WTC11 (cell line): ENCODE data around the gene RIC8B. TPM values are rescaled to one million over a fixed set of nuclear protein-coding genes. Genes with fewer than 3 reads are reported as not detected.

Experiments used
- ATAC-seq: fragments of 200-7000 bp; cut with Tn5 transposase; 2 replicates; pipeline ENCODE4 v1.10.0; 2021; ENCODE audit warnings: mild to moderate bottlenecking, moderate library complexity
- CTCF ChIA-PET: fragments of 300-600 bp; sonication (Branson Sonifier 250); formaldehyde crosslinking; loops from one replicate; lab custom pipeline; 2021; ENCODE audit warnings: antibody characterized with exemption; lab: Charles Lee
- POLR2A ChIA-PET: fragments of 350-600 bp; sonication (Branson Sonifier 250); formaldehyde crosslinking; loops from one replicate; lab custom pipeline; 2021; ENCODE audit warnings: antibody characterized with exemption; lab: Charles Lee
- DNase-seq: peaks from one replicate; pipeline ENCODE4 v3.0.0; 2021; ENCODE audit warnings: low spot score
- H3K27ac Mint-ChIP-seq: 2 replicates; pipeline ENCODE4 v1.8.0; 2021; ENCODE audit warnings: mixed read lengths
- H3K27me3 Mint-ChIP-seq: 2 replicates; pipeline ENCODE4 v1.8.0; 2021; ENCODE audit warnings: low read depth, mild to moderate bottlenecking, moderate library complexity, mixed read lengths
- H3K36me3 Mint-ChIP-seq: 2 replicates; pipeline ENCODE4 v1.8.0; 2021; ENCODE audit warnings: mixed read lengths
- H3K4me1 Mint-ChIP-seq: 2 replicates; pipeline ENCODE4 v1.8.0; 2022; ENCODE audit warnings: mixed read lengths
- H3K4me3 Mint-ChIP-seq: 2 replicates; pipeline ENCODE4 v1.8.0; 2021; ENCODE audit warnings: mild to moderate bottlenecking, moderate library complexity, mixed read lengths
- H3K9me3 Mint-ChIP-seq: 2 replicates; pipeline ENCODE4 v1.8.0; 2021; ENCODE audit warnings: mixed read lengths
- CREM ChIP-seq: sonication (generic); formaldehyde crosslinking; IDR thresholded peaks from 2 replicates; pipeline ENCODE4 v1.8.1; 2022; ENCODE audit warnings: mild to moderate bottlenecking, missing genetic modification reagents, moderate library complexity
- ESRRA ChIP-seq: sonication (generic); formaldehyde crosslinking; IDR thresholded peaks from 2 replicates; pipeline ENCODE4 v1.8.1; 2022; ENCODE audit warnings: mild to moderate bottlenecking, missing genetic modification reagents, borderline replicate concordance
- KAT7 ChIP-seq: sonication (generic); formaldehyde crosslinking; IDR thresholded peaks from 2 replicates; pipeline ENCODE4 v1.8.1; 2023; ENCODE audit warnings: missing genetic modification reagents, mild to moderate bottlenecking, borderline replicate concordance
- MXD4 ChIP-seq: fragments of 250-450 bp; sonication (Bioruptor Pico); IDR thresholded peaks from 2 replicates; pipeline ENCODE4 v1.8.0; 2021; ENCODE audit warnings: mild to moderate bottlenecking, moderate library complexity, borderline replicate concordance
- NFYB ChIP-seq: sonication (generic); formaldehyde crosslinking; conservative IDR thresholded peaks from 2 replicates; pipeline ENCODE4 v1.8.0; 2022; ENCODE audit warnings: low read depth, missing genetic modification reagents
- PRRX2 ChIP-seq: fragments of 250-450 bp; sonication (Bioruptor Pico); IDR thresholded peaks from 2 replicates; pipeline ENCODE4 v1.8.0; 2021; ENCODE audit warnings: mild to moderate bottlenecking
- RELA ChIP-seq: sonication (generic); formaldehyde crosslinking; IDR thresholded peaks from 2 replicates; pipeline ENCODE4 v1.8.1; 2022; ENCODE audit warnings: missing genetic modification reagents, mild to moderate bottlenecking, borderline replicate concordance
- SMAD3 ChIP-seq: sonication (generic); formaldehyde crosslinking; IDR thresholded peaks from 2 replicates; pipeline ENCODE4 v1.8.0; 2022; ENCODE audit warnings: missing genetic modification reagents, mild to moderate bottlenecking, borderline replicate concordance
- SOX15 ChIP-seq: fragments of 250-450 bp; sonication (Bioruptor Pico); IDR thresholded peaks from 2 replicates; pipeline ENCODE4 v1.9.0; 2021; ENCODE audit warnings: mild to moderate bottlenecking
- total RNA-seq: library from RNA; stranded (reverse); gene quantifications from 3 replicates; pipeline ENCODE4 v1.2.3, GENCODE V29; 2021
- TF ChIP-seq, protein P1 (sequence below): fragments of 200-600 bp; IDR thresholded peaks from 2 replicates; pipeline ENCODE4 v1.8.0; 2022; ENCODE audit warnings: antibody characterized with exemption
- TF ChIP-seq, protein P2 (sequence below): fragments of 250-450 bp; sonication (Bioruptor Pico); conservative IDR thresholded peaks from 2 replicates; pipeline ENCODE4 v1.9.0; 2021; ENCODE audit warnings: mild to moderate bottlenecking
- TF ChIP-seq, protein P3 (sequence below): fragments of 250-450 bp; sonication (Bioruptor Pico); IDR thresholded peaks from 2 replicates; pipeline ENCODE4 v1.9.0; 2021; ENCODE audit warnings: mild to moderate bottlenecking, borderline replicate concordance
- TF ChIP-seq, protein P4 (sequence below): fragments of 250-450 bp; sonication (Bioruptor Pico); IDR thresholded peaks from 2 replicates; pipeline ENCODE4 v1.9.0; 2021; ENCODE audit warnings: mild to moderate bottlenecking

Gene RIC8B
- total RNA-seq, 1 experiment from 2014 or later, result 20.2 TPM

DNA sequence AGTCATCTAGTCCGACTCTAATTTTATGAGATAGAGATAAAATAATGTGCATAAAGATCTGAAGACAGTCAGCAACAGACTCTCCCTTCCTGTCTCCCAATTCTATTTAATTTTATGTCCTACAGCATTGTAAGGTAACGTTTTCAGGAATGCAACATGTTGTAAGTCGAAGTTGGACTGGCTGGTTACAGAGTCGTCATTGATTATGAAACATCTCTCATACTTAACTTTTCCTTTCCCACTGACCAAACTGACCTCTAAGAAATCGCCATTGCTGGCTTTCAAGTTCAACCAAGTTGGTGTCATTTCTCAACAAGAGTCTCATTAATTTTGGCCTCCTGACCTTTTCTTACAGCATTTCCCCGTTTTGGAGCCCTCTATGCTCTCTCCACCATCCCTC, 4.9 kb upstream of the RIC8B start:
- CTCF ChIA-PET, result no interaction called here
- no peaks in the 10 kb centered on the region for H3K27me3 Mint-ChIP-seq
- peak overlapping the region; percentile 60 for H3K4me3 Mint-ChIP-seq
- no peaks in the 10 kb centered on the region; the same call in 1 of the 2 replicates for H3K9me3 Mint-ChIP-seq
- no peak for DNase-seq
- ATAC-seq, result no peak
- no peak for TF ChIP-seq SMAD3 (CRISPR knock-in tag)
- H3K36me3 Mint-ChIP-seq, result no peaks in the 10 kb centered on the region; the same call in 1 of the 2 replicates
- H3K27ac Mint-ChIP-seq, result peak overlapping the region; percentile 94
- peaks cover 66% of the 10 kb centered on the region for H3K4me1 Mint-ChIP-seq
- POLR2A ChIA-PET, result no interaction called here

GRCh38 chr12:106771425-106771824, 3.1 kb upstream of the RIC8B start:
- TF ChIP-seq, protein P1, sequence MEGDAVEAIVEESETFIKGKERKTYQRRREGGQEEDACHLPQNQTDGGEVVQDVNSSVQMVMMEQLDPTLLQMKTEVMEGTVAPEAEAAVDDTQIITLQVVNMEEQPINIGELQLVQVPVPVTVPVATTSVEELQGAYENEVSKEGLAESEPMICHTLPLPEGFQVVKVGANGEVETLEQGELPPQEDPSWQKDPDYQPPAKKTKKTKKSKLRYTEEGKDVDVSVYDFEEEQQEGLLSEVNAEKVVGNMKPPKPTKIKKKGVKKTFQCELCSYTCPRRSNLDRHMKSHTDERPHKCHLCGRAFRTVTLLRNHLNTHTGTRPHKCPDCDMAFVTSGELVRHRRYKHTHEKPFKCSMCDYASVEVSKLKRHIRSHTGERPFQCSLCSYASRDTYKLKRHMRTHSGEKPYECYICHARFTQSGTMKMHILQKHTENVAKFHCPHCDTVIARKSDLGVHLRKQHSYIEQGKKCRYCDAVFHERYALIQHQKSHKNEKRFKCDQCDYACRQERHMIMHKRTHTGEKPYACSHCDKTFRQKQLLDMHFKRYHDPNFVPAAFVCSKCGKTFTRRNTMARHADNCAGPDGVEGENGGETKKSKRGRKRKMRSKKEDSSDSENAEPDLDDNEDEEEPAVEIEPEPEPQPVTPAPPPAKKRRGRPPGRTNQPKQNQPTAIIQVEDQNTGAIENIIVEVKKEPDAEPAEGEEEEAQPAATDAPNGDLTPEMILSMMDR, result no peak
- TF ChIP-seq ESRRA (CRISPR knock-in tag), result no peak
- TF ChIP-seq SMAD3 (CRISPR knock-in tag), result no peak
- TF ChIP-seq KAT7 (CRISPR knock-in tag), result no peak
- TF ChIP-seq CREM, result no peak
- no peak for TF ChIP-seq MXD4 (CRISPR knock-in tag)
- TF ChIP-seq, protein P2, sequence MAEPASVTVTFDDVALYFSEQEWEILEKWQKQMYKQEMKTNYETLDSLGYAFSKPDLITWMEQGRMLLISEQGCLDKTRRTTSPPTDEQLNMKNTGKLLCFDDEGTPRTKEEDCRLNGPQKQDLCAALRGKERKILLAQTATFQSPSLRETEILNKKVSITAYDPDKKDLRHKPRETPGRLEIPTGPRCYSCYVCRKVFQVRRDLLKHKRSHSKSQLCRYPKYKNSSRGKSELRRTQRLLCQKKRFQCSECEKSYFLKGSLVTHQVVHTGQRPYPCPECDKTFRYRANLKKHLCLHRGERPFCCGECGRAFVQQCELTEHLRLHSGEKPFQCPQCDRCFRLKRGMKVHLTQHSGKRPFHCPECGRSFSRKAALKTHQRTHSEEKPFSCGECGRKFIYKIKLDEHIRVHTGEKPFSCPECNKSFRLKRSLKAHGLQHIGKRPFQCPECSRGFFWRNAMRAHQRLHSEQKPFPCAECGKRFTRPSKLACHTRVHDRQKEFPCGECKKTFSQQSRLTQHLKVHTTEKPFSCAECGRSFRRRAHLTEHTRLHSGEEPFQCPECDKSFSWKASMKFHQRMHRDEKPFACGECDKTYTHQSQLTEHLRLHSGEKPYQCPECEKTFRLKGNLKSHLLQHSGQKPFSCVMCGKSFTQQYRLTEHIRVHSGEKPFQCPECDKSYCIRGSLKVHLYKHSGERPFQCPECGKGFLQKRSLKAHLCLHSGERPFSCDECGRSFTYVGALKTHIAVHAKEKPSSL (CRISPR knock-in tag), result no peak
- TF ChIP-seq, protein P3, sequence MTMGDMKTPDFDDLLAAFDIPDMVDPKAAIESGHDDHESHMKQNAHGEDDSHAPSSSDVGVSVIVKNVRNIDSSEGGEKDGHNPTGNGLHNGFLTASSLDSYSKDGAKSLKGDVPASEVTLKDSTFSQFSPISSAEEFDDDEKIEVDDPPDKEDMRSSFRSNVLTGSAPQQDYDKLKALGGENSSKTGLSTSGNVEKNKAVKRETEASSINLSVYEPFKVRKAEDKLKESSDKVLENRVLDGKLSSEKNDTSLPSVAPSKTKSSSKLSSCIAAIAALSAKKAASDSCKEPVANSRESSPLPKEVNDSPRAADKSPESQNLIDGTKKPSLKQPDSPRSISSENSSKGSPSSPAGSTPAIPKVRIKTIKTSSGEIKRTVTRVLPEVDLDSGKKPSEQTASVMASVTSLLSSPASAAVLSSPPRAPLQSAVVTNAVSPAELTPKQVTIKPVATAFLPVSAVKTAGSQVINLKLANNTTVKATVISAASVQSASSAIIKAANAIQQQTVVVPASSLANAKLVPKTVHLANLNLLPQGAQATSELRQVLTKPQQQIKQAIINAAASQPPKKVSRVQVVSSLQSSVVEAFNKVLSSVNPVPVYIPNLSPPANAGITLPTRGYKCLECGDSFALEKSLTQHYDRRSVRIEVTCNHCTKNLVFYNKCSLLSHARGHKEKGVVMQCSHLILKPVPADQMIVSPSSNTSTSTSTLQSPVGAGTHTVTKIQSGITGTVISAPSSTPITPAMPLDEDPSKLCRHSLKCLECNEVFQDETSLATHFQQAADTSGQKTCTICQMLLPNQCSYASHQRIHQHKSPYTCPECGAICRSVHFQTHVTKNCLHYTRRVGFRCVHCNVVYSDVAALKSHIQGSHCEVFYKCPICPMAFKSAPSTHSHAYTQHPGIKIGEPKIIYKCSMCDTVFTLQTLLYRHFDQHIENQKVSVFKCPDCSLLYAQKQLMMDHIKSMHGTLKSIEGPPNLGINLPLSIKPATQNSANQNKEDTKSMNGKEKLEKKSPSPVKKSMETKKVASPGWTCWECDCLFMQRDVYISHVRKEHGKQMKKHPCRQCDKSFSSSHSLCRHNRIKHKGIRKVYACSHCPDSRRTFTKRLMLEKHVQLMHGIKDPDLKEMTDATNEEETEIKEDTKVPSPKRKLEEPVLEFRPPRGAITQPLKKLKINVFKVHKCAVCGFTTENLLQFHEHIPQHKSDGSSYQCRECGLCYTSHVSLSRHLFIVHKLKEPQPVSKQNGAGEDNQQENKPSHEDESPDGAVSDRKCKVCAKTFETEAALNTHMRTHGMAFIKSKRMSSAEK, result no peak
- TF ChIP-seq, protein P4, sequence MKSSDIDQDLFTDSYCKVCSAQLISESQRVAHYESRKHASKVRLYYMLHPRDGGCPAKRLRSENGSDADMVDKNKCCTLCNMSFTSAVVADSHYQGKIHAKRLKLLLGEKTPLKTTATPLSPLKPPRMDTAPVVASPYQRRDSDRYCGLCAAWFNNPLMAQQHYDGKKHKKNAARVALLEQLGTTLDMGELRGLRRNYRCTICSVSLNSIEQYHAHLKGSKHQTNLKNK (CRISPR knock-in tag), result no peak
- TF ChIP-seq RELA, result no peak
- no peak for TF ChIP-seq NFYB (CRISPR knock-in tag)
- TF ChIP-seq SOX15 (CRISPR knock-in tag), result no peak
- no peak for TF ChIP-seq PRRX2
- no peak for ATAC-seq
- H3K9me3 Mint-ChIP-seq, result no peaks in the 10 kb centered on the region
- H3K27me3 Mint-ChIP-seq, result no peaks in the 10 kb centered on the region
- H3K36me3 Mint-ChIP-seq, result no peaks in the 10 kb centered on the region; the same call in 1 of the 2 replicates
- peaks cover 71% of the 10 kb centered on the region for H3K4me1 Mint-ChIP-seq
- no peak overlapping the region for H3K27ac Mint-ChIP-seq
- POLR2A ChIA-PET, result no interaction called here
- DNase-seq, result no peak
- H3K4me3 Mint-ChIP-seq, result no peak overlapping the region
- CTCF ChIA-PET, result interaction anchor here (0.9 to 1.8 kb wide), 2 partner anchors 132 to 148 kb away, joined by 3 to 5 read pairs; no protein-coding TSS in a partner anchor
